Endothelial cell of umbilical vein (primary cell): ENCODE measurements around the gene METTL1. TPM values are rescaled to one million over a fixed set of nuclear protein-coding genes. Genes with fewer than 3 reads are reported as not detected.

Source experiments
- BruUV-seq: library from RNA; stranded (reverse); fragments of 400-500 nt; replicated peaks from 2 replicates; lab custom pipeline; 2021; lab: Mats Ljungman, UMichigan
- CTCF ChIA-PET: fragments of 300-600, 350-600 bp; sonication (Branson Sonifier 250); formaldehyde crosslinking; loops from one replicate; lab custom pipeline; 2021; ENCODE audit warnings: antibody characterized with exemption, inconsistent platforms; lab: Charles Lee
- POLR2A ChIA-PET: fragments of 300-600, 350-600 bp; sonication (Branson Sonifier 250); formaldehyde crosslinking; loops from one replicate; lab custom pipeline; 2021; ENCODE audit warnings: antibody characterized with exemption, inconsistent platforms; lab: Charles Lee
- DNase-seq: peaks from one replicate; pipeline ENCODE4 v3.0.0-alpha.2; 2011; ENCODE audit warnings: low read depth, low spot score
- FAIRE-seq: peaks from 2 replicates; lab custom pipeline; 2011; peaks lifted over from hg19 to GRCh38; lab: Jason Lieb, UNC
- H2AFZ ChIP-seq: 2 replicates; pipeline ENCODE4 v1.6.0; 2012; ENCODE audit warnings: low read depth, low read length, control low read depth, inconsistent platforms
- H3K27ac ChIP-seq: 2 replicates; pipeline ENCODE4 v1.5.1; 2011; ENCODE audit warnings: low read depth, mild to moderate bottlenecking, control low read depth, low read length, moderate library complexity; ENCODE audit not compliant: insufficient read depth
- H3K27me3 ChIP-seq, 2 experiments: 2 replicates each; pipeline versions ENCODE4 v1.6.0 to v1.6.1; 2011; ENCODE audit warnings: low read length in 2 of 2, mixed read lengths in 1 of 2; ENCODE audit not compliant: control insufficient read depth in 2 of 2, insufficient read depth in 2 of 2
- H3K36me3 ChIP-seq, 2 experiments: 2 replicates in 1 of 2; 3 replicates in 1 of 2; pipeline ENCODE4 v1.5.1; 2011; ENCODE audit warnings: low read length in 2 of 2, mild to moderate bottlenecking in 1 of 2, moderate library complexity in 1 of 2; ENCODE audit not compliant: control insufficient read depth in 2 of 2, insufficient read depth in 2 of 2; ENCODE audit errors: extremely low read depth in 1 of 2
- H3K4me1 ChIP-seq: 3 replicates; pipeline ENCODE4 v1.5.1; 2011; ENCODE audit warnings: mild to moderate bottlenecking, low read length; ENCODE audit not compliant: control insufficient read depth, insufficient read depth; ENCODE audit errors: extremely low read depth
- H3K4me2 ChIP-seq: 2 replicates; pipeline ENCODE4 v1.6.1; 2011; ENCODE audit warnings: low read length, control low read depth, mixed read lengths; ENCODE audit not compliant: insufficient read depth
- H3K4me3 ChIP-seq, 3 experiments: fragments of 200-600 bp in 1 of 3; sonication (generic), shearing (Covaris generic) in 1 of 3; replicated peaks in 1 of 3; 2 replicates each; pipeline ENCODE4 v1.5.1; 2011 to 2016; ENCODE audit warnings: control low read depth in 3 of 3, low read length in 3 of 3, mild to moderate bottlenecking in 2 of 3, inconsistent platforms in 1 of 3, low read depth in 1 of 3, moderate library complexity in 1 of 3; ENCODE audit not compliant: insufficient read depth in 1 of 3
- H3K79me2 ChIP-seq: 2 replicates; pipeline ENCODE4 v1.6.0; 2012; ENCODE audit warnings: low read length, inconsistent platforms; ENCODE audit not compliant: control insufficient read depth, insufficient read depth
- H3K9ac ChIP-seq: replicated peaks from 2 replicates; pipeline ENCODE3; 2011; ENCODE audit warnings: low read length, control low read depth; ENCODE audit not compliant: insufficient read depth; ENCODE audit errors: extremely low read depth
- H3K9me1 ChIP-seq: replicated peaks from 3 replicates; pipeline ENCODE4 v1.6.0; 2011; ENCODE audit warnings: mild to moderate bottlenecking, low read length; ENCODE audit not compliant: control insufficient read depth, insufficient read depth; ENCODE audit errors: extremely low read depth
- H3K9me3 ChIP-seq: replicated peaks from 2 replicates; pipeline ENCODE4 v1.5.1; 2012; ENCODE audit warnings: low read length, inconsistent platforms; ENCODE audit not compliant: control insufficient read depth, insufficient read depth
- H4K20me1 ChIP-seq: replicated peaks from 2 replicates; pipeline ENCODE3; 2011; ENCODE audit warnings: mild to moderate bottlenecking, low read length; ENCODE audit not compliant: control insufficient read depth, insufficient read depth; ENCODE audit errors: extremely low read depth
- EZH2 ChIP-seq: IDR thresholded peaks from 2 replicates; pipeline ENCODE4 v1.6.1; 2012; ENCODE audit warnings: borderline replicate concordance, low read depth, mild to moderate bottlenecking, moderate library complexity, low read length, inconsistent platforms; ENCODE audit not compliant: severe bottlenecking
- FOS ChIP-seq: IDR thresholded peaks from 2 replicates; pipeline ENCODE4 v1.6.1; 2011; ENCODE audit warnings: mild to moderate bottlenecking, low read length, moderate library complexity, borderline replicate concordance; ENCODE audit not compliant: insufficient read depth
- GATA2 ChIP-seq: IDR thresholded peaks from 2 replicates; pipeline ENCODE4 v1.7.0; 2011; ENCODE audit warnings: low read depth, mild to moderate bottlenecking, moderate library complexity, mixed read lengths, low read length; ENCODE audit not compliant: insufficient read length, insufficient read depth
- JUN ChIP-seq: IDR thresholded peaks from 2 replicates; pipeline ENCODE4 v1.6.1; 2011; ENCODE audit warnings: borderline replicate concordance, low read depth; ENCODE audit not compliant: insufficient read length, insufficient read depth
- MYC ChIP-seq: IDR thresholded peaks from one replicate; pipeline ENCODE4 v1.6.1; 2011; ENCODE audit warnings: mild to moderate bottlenecking, low read depth, low read length
- POLR2A ChIP-seq: IDR thresholded peaks from 2 replicates; pipeline ENCODE4 v1.6.1; 2012; ENCODE audit warnings: low read depth, mild to moderate bottlenecking, control low read depth, low read length
- POLR2AphosphoS5 ChIP-seq: IDR thresholded peaks from 2 replicates; pipeline ENCODE4 v1.6.1; 2012; ENCODE audit warnings: low read depth, mild to moderate bottlenecking, control low read depth, low read length, moderate library complexity; ENCODE audit not compliant: insufficient read depth
- dilution Hi-C: fragments of 300-500 bp; cut with MboI; formaldehyde crosslinking; loops from one replicate; pipeline ENCODE4 v1.15.0; 2019; ENCODE audit warnings: low sequenced_read_pairs; ENCODE audit not compliant: extremely low pct_ligation_motif_present
- intact Hi-C: fragments of 100-400 bp; cut with micrococcal nuclease; formaldehyde crosslinking; loops from one replicate; pipeline ENCODE4 v1.10.0; 2022
- polyA plus RNA-seq, 4 experiments: library from polyadenylated mRNA; depleted of rRNA in 3 of 4; stranded (reverse) in 3 of 4; unstranded in 1 of 4; fragments of >200 nt; gene quantifications; 2 replicates each; pipeline versions ENCODE4 v1.2.1 to v1.2.3, GENCODE V29; 2011 to 2012; ENCODE audit warnings: missing spikeins in 1 of 4
- total RNA-seq: library from RNA; stranded (reverse); gene quantifications from 2 replicates; pipeline ENCODE4 v1.2.3, GENCODE V29; 2021
- TF ChIP-seq, protein P1 (sequence below): IDR thresholded peaks from 2 replicates; pipeline ENCODE4 v1.6.1; 2011; ENCODE audit not compliant: insufficient read depth, insufficient read length
- TF ChIP-seq, protein P2 (sequence below), 2 donors: IDR thresholded peaks; 1 replicate in 1 of 2; 2 replicates in 1 of 2; pipeline ENCODE4 v1.5.1; 2011; ENCODE audit warnings: low read length in 2 of 2, mild to moderate bottlenecking in 2 of 2, moderate library complexity in 2 of 2, control low read depth in 1 of 2, inconsistent platforms in 1 of 2, low read depth in 1 of 2; ENCODE audit not compliant: insufficient read depth in 1 of 2; ENCODE audit errors: extremely low read depth in 1 of 2

METTL1 gene
- total and polyA plus RNA-seq, 2 donors (not counting 3 experiments of a cell fraction or from before 2014, with no cell fraction given): 23.6 to 24.3 TPM

DNA sequence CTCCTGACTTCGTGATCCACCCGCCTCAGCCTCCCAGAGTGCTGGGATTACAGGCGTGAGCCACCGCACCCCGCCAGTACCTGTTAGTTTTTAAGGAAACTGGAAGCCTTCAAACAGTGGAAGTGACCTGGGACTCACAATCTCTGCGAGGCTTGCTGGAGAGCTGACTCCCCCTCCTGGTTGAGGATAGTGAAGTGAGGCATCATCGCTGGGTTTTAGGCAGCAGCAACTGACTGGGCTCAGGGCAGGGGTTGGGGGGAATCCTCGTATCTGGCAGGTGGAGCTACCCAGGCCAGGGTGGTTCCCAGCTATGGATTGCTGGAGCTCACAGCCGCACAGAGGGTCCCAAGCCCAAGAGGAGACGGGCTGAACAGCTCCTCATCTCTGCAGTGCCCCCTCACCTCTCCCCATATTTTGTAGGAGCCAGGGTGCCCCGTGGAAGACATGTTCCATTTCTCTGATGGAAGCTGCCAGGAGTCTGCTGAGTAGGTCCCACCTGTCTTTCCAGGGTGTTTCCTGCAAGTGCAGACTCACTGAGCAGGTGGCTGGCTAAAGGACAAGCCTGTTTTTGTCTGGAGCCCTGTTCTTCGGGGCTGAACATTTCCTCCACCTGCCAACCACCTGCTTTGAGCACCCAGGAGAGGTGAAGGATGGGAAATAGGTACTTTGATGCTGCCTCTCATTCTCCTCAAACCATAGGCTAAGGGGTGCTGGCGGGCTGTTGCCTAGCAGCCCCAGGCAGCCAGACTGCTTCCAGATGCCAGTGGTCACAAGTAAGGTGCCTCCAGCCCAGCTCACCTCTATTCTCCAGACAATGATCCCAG, 43.5 kb upstream of the METTL1 start:
- dilution Hi-C loops (no loop called here), intact Hi-C loops (no loop called here)
- H3K9me1 ChIP-seq: no peaks in the 10 kb centered on the region
- BruUV-seq: no TSS peak
- peaks cover 0 to 2% of the 10 kb centered on the region in 2 experiments for H3K36me3 ChIP-seq
- H3K9ac ChIP-seq: no peak overlapping the region
- DNase-seq (no peak), FAIRE-seq (no peak)
- no peak overlapping the region for H3K27ac ChIP-seq
- CTCF ChIA-PET: interaction anchor here (0.7 to 6.4 kb wide), 5 partner anchors 9 to 56 kb away, joined by 3 to 47 read pairs (median 3); partner anchors contain the start of gene TSFM
- no peaks in the 10 kb centered on the region for H4K20me1 ChIP-seq
- H3K79me2 ChIP-seq: no peaks in the 10 kb centered on the region
- no peaks in the 10 kb centered on the region for H3K9me3 ChIP-seq
- H3K27me3 ChIP-seq: no peaks in the 10 kb centered on the region
- H3K4me3 ChIP-seq: no peak overlapping the region
- H2AFZ ChIP-seq: no peak overlapping the region
- no peak for TF ChIP-seq EZH2
- TF ChIP-seq FOS: no peak
- no peak for TF ChIP-seq JUN
- TF ChIP-seq, protein P1, sequence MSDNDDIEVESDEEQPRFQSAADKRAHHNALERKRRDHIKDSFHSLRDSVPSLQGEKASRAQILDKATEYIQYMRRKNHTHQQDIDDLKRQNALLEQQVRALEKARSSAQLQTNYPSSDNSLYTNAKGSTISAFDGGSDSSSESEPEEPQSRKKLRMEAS: no peak
- TF ChIP-seq POLR2AphosphoS5: no peak
- no peak for TF ChIP-seq MYC
- no peak for TF ChIP-seq GATA2
- TF ChIP-seq POLR2A: no peak
- TF ChIP-seq, protein P2, sequence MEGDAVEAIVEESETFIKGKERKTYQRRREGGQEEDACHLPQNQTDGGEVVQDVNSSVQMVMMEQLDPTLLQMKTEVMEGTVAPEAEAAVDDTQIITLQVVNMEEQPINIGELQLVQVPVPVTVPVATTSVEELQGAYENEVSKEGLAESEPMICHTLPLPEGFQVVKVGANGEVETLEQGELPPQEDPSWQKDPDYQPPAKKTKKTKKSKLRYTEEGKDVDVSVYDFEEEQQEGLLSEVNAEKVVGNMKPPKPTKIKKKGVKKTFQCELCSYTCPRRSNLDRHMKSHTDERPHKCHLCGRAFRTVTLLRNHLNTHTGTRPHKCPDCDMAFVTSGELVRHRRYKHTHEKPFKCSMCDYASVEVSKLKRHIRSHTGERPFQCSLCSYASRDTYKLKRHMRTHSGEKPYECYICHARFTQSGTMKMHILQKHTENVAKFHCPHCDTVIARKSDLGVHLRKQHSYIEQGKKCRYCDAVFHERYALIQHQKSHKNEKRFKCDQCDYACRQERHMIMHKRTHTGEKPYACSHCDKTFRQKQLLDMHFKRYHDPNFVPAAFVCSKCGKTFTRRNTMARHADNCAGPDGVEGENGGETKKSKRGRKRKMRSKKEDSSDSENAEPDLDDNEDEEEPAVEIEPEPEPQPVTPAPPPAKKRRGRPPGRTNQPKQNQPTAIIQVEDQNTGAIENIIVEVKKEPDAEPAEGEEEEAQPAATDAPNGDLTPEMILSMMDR (IDR thresholded peaks at IDR 0.05; ENCODE audit: extremely low read depth in 1 of 2, insufficient read depth in 1 of 2, low read depth in 1 of 2, low read length in 2 of 2): no peak
- no peaks in the 10 kb centered on the region for H3K4me1 ChIP-seq
- POLR2A ChIA-PET: no interaction called here
- no peak overlapping the region for H3K4me2 ChIP-seq
